GM12891 (cell line): Measurements from ENCODE around the gene RBM26.

Source experiments
- SPI1 ChIP-seq: IDR thresholded peaks from 2 replicates; pipeline ENCODE4 v1.6.1; 2011; ENCODE audit warnings: low read depth, low read length, control low read depth
- TAF1 ChIP-seq: IDR thresholded peaks from 2 replicates; pipeline ENCODE4 v1.6.1; 2011; ENCODE audit warnings: low read depth, low read length, control low read depth

- no peak for TF ChIP-seq TAF1
- no peak for TF ChIP-seq SPI1
These were observed 109.9 kb downstream of the RBM26 start for GRCh38 chr13:79295906-79296706.
